HG02759 (cell line): ENCODE results near the gene CCDC171.
"Not testable (repeated sequence)": the region's sequence is repeated elsewhere in the genome, so short reads cannot be mapped to it uniquely, and the experiment has no call there.

Source experiments
- ATAC-seq: cut with Tn5 transposase; IDR thresholded peaks from one replicate; pipeline ENCODE4 v1.9.1; 2021; ENCODE audit warnings: mild to moderate bottlenecking, moderate library complexity; ENCODE audit not compliant: unreplicated experiment

CCDC171 gene

DNA sequence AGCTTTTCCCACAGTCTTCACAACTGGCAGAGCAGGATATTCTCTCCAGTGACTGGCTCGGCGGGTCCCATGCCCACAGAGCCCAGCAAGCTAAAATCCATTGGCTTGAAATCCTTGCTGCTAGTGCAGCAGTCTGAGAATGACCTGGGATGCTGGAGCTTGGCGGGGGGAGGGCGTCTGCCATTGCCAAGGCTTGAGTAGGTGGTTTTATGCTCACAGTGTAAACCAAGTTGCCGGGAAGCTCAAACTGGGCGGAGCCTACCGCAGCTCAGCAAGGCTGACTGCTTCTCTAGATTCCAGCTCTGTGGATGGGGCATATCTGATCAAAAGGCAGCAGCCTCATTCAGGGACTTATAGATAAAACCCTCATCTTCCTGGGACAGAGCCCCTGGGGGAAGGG, 194.1 kb downstream of the CCDC171 start:
- no peak for ATAC-seq

DNA sequence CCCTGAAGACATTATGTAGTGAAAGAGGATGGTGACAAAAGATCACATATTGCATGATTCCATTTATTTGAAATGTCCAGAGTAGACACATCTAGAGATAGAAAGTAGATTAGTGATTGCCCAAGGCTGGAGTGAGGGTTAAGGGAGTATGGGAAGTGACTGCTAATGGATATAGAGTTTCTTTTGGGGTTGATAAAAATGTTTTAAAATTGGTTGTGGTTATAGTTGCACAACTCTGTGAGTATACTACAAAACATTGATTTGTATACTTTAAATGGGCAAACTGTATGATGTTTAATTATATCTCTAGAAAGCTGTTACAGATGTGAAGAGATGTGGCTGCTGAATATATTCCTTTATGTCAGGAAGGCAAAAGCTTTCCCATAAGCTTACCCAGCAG, 202.8 kb downstream of the CCDC171 start:
- ATAC-seq: no peak

DNA sequence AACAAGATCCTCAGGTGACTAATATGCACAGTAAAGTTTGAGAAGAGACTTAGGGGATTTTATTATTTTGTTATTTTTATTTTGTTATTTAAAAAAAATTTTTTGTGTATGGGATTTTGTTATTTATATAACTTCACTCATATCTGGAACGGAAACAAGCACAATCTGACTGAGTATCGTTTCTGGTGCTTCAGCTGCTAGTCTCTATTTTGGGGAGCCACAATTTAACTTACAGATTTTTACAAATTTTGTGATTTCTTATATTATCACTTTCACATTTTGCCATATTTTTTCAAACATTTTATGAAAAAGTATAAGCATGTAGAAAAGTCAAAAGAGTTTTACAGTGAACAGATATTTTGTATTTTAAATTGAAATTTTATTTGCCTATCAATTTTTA, 208.7 kb downstream of the CCDC171 start:
- ATAC-seq: no peak

DNA sequence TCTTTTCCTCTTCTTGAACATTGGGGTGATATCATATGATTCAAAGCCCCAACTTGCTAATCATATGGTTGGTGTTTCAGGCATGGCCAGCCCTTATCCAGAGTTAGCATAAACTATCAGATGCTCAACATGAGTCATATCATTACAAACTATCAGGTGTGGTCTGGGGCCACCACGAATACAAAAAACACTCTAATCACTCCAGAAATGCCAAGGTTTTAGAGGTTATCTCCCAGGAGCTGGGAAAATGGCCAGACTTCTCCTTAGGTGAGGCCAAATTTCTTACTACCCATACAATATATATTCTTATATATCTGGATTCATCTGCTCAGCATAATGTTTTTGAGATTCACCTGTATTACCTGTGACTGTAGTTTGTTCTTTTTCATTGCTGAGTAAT, 210.5 kb downstream of the CCDC171 start:
- ATAC-seq: no peak

DNA sequence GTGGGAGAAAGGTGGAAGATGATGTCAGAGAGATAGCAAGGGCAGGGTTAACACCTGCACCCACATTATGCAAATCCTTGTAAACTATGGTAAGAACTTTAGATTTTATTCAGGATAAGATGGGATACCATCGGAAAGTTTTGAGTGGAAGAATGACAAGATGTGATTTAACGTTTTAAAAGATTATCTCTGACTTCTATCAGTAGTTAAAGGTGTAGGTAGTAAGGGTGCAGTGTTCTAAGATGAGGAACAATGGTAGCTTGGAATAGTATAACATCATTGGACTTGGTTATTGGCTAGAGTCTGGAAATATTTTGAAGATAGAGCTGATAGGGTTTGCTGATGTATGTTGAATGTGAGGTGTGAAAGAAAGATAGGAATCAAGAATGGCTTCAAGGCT, 211.3 kb downstream of the CCDC171 start:
- no peak for ATAC-seq

DNA sequence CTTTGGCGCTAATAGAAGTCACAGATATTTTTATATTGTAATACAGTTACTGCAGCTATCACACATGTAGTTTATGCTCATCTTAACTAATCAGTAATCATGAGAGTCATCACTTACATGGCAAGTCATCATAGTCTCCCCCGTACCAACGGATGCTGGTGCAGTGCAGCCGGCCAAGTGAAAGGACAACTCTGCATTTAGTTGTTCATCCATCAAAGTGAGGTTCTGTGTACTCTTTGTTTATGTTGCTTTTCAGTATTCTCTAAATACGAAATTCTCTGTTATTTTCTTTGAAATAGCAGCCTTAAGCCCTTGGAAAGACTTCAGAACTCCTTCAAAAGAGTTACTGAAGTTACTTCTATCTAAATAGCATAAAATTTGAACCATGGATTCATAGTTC, 216.7 kb downstream of the CCDC171 start:
- no peak for ATAC-seq

DNA sequence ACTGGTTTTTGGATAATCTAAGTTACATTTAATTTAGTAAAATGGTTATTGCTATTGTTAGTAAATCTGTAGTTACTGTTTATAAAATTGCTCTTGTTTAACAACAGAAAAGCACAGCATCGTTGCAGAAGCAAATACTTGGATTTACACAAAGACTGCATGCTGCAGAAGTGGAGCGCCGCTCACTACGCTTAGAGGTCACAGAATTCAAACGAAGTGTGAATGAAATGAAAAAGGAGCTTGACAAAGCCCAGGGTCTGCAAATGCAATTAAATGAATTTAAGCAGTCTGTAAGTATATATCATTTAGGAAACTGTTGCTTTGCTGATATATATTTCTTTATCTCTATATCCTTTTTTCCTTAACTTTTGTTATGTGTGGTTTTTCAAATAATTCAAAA, 226.0 kb downstream of the CCDC171 start:
- ATAC-seq: no peak

DNA sequence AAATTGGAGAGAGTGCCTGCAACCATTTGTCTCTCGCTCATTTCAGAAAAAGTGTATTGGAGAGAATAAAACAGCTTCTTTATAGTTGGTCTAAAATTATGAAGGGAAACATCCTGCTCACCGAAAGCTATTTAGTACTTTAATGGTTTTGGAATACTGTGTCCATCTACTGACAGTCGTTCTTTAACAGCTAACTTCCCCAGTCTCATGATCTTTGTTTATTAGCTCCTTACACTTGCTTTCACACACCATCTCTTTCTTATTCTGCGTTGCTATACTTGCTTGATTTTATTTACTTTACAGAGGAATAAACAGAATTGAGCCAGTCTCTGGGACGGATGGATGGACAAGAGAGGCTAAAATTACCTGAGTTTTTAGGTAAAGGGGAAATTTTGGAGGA, 229.3 kb downstream of the CCDC171 start:
- no peak for ATAC-seq

DNA sequence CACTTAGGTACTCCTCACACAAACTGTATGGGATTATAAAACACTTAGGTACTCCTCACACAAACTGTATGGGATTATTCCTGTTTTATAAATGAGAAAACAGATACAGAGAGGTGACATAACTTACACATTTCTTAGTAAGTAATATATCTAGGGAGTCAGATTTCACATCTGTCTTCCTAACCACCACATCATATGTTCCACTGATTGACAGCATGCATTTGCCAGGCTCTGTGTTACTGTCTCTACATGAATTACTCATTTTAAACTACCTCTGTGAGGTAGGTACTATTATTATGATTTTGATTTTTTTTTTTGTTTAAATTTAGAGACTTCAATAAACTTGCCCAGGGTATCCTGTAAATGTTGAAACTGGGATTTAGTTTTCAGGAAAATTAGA, 232.7 kb downstream of the CCDC171 start:
- ATAC-seq: no peak

DNA sequence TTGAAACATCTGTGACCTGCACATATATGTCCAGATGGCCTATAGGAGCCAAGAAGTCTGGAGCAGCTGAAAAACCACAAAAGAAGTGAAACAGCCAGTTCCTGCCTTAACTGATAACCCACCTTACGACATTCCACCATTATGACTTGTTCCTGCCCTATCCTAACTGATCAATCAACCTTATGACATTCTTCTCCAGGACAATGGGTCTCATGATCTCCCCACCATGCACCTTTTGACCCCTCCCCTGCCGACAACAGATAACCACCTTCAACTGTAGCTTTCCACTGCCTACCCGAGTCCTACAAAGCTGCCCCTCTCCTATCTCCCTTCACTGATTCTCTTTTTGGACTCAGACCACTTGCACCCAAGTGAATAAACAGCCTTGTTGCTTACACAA, 233.8 kb downstream of the CCDC171 start:
- ATAC-seq: no peak

DNA sequence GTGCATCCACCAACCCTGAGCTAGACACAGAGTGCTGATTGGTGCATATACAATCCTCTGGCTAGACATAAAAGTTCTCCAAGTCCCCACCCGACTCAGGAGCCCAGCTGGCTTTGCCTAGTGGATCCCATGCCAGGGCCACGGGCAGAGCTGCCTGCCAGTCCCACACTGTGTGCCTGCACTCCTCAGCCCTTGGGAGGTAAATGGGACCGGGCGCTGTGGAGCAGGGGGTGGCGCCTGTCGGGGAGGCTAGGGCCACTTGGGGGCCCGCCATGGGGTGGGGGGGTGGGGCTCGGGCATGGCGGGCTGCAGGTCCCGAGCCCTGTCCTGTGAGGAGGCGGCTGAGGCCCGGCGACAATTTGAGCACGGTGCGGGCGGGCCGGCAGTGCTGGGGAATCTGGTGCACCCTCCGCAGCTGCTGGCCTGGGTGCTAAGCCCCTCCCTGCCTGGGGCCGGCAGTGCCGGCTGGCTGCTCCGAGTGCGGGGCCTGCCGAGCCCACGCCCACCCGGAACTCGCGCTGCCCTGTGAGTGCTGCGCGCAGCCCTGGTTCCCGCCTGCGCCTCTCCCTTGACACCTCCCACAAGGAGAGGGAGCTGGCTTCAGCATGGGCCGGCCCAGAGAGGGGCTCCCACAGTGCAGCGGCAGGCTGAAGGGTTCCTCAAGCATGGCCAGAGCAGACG, 257.5 kb downstream of the CCDC171 start:
- ATAC-seq: not testable (repeated sequence)

DNA sequence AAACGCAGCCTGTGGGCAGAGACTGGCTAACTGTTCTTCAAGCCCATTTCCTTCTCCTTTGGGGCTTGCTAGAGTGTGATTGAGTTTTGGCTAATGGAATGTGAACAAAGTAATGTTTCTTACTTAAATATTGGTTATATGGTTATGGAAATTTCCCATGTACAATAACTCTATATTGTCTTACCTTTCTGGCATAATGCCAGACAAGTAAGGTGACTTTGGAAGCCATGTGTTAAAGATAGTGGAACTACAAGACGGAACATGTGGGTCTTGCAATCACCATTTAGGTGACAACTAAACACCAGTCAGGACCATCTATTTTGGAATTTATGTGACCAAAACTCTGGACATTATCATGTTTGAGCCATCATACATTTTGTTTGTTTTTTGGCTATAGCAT, 260.2 kb downstream of the CCDC171 start:
- no peak for ATAC-seq

DNA sequence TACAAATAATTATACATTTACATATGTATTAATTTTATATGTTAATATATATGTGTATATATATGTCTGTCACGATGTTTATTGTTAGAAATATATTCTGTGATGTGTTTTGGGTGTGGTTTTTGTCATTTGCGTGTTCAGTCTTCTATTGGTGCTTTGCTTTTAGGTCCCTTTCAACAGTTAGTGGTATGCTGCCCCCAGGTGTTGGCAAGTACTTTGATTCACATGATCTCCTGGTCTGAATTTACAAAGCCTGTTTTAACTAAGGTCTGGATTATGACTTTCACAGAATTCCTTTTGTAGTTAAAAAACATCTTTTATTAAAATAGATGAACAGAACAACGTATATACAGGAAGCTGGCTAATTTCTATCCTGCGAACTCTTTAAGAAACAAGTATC, 271.5 kb downstream of the CCDC171 start:
- ATAC-seq: no peak

DNA sequence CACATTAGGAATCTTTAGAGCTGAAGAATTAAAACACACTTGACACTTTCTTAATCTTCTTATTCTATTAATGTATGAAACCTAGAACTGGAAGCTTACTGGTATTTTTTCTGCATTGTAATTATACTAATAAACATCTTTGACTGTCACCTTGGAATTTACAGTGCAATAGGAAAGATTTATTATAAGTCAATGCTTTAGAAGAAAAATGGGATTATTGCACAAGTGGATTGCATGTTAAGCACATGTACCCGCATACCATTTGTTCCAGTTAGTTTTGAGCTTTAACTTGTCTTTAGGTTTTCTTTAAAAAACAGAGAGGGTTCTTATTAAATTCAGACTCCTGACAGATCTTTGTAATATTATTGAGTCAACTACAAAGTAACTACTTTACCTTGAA, 278.5 kb downstream of the CCDC171 start:
- no peak for ATAC-seq

DNA sequence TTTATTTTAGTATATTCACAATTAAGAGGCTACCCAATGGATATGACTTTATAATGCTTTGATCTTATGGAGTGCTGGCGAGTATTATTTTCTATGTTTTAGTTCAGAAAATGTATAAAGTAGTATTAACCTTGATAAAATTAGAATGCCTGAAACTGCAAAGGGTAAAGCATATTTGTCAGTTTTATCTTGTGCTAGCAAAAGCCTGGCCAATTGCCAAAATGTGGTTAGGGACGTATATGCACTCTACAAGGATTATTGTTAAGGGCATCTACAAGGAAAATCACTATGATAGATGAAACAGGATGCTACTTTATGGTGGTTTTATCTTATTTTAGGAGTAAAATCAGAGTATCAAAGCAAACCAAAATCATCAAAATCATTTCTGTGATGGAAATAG, 281.7 kb downstream of the CCDC171 start:
- ATAC-seq: no peak

DNA sequence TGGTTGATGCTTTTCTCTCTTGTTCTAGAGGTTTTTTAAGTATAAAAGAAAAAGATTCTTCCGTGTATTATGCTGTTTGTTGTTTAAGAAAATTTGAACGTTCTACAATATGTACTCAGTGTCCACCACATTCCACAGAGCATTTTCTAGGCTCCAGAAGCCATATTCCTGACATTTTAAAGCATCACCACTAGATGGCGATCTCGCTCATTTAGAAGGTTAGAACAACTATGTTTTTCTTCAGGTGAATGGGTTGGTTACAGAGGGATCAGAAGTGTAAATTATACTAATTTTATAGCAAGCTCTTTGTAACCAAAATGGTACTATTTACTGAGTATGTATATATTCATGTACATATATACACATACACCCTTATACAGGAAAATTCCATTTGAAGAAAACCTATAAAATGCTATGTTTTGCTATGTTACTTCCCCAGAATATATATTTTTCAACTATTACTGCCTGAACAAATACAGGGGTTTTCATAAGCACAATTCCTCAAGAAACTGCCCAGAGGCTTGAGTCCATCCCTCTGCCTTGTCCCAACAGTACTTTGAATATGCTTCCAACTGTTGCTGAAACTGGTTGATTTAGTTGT, 284.3 kb downstream of the CCDC171 start:
- peak; percentile 89 for ATAC-seq

DNA sequence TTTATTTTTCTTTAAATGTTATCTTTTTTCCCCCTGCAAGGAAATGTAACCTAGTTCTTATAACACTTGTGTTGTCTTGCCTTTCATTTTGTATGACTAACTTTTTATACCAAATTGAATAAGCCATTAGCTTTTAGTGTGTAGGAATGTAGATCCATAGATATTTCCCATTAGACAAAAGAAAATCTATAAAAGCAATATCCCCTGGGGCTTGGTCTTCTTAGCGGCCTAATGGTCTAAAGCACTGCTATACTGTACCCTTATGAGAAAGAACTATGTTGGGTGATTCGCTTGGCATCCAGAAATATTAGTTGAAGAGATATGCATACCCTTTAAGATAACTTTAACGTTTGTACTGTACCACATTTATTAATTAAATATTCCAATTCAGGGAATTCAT, 289.2 kb downstream of the CCDC171 start:
- ATAC-seq: no peak

DNA sequence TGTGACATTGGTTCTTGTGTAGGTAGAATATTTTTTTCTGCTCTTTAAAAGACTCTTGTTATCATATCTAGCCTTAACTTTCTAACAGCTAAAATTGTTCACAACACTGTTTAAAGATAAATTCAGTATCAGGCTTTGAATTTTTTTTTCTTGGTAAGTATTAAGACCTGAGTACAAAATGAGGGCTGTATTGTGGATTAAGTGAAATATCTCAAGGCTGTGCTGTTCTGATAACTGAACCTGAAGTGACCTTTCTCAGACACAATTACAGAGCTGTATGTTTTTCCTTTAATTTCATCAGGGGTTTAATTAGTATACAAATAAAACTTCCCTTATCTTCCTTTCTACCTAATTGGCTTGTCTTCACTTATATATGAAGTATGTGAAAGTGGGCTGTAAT, 290.5 kb downstream of the CCDC171 start:
- no peak for ATAC-seq

DNA sequence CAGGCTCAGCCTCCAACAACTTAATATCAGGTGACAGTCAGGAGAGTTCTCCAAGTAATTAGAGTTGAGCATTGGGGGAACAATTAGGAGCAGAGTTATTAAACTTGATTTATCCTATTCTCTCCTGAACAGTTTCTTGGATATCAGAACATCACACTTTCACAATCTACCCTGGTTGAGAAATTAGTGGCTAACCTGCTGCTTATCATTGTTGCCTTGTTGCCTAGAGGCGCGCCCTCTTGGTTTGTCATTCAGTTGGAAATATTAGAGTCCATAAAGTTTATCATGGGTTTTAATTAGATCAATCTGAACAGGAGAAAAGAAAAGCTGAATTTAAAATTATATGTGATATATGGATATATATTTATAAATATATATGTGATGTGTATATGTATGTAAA, 291.1 kb downstream of the CCDC171 start:
- ATAC-seq: no peak

DNA sequence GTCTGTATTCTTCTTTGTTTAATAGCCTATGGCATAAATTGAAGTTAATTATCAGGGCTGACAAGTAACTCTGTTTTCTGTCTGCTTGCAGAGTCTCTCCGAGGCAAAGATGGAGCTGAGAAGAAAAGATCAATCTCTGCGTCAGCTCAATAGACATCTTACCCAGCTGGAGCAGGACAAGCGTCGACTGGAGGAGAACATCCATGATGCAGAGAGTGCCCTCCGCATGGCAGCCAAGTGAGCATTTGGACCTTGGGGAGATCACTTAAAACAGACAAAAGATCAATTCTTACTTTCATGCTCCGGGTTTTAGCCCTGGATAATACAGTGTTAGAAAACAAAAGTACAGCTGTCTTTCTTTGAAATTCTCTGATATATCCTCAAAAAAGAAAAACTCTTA, 293.8 kb downstream of the CCDC171 start:
- no peak for ATAC-seq

DNA sequence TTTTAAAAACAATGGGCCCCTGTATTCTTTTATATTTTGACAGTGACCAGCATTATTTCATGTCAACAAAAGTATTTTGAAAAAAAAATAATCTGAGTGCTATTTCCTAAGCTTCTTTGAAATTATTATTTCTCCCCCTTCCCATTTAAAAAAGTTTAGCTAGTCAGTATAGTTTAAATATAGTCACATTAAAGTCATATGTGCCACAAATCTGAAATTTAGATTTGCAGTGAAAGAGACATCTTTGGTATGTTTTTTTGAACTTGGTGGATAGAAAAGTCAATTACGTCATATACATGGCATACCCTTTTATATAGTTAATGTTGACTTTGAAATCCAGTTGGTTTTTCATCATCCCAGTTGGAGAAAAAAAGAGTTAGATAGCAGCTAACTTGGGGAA, 297.0 kb downstream of the CCDC171 start:
- no peak for ATAC-seq

DNA sequence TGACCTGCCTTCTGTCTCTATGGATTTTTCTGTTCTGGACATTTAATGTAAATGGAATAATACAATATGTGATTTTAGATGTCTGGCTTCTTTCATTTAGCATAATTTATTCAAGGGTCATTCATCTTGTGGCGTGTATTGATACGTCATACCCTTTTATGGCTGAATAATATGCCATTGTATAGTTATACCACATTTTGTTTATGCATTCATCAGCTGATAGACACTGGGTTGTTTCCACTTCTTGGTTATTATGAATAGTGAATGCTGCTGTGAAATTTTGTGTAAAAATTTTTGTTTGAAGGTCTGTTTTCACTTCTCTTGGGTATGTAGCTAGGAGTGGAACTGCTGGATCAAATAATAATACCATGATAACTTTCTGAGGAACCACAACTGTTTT, 298.9 kb downstream of the CCDC171 start:
- no peak for ATAC-seq

DNA sequence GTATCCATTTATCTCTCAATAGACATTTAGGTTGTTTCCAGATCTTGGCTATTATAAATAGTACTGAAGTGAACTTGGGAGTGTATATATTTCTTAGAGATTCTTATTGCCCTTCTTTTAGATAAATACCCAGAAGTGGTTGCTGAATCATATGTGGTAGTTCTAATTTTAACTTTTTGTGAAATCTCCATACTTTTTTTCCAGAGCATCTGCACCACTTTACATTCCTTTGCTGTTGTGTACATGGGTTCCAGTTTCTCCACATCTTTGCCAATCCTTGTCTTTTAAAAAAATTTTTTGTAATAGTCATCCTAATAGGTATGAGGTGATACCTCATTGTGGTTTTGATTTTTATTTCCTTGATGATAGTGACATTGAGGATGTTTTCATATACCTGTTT, 303.7 kb downstream of the CCDC171 start:
- no peak for ATAC-seq
